HG02840 (cell line): ENCODE results near the gene DIP2B.

Experiments used
- ATAC-seq: cut with Tn5 transposase; IDR thresholded peaks from one replicate; pipeline ENCODE4 v1.9.1; 2021; ENCODE audit warnings: mild to moderate bottlenecking, moderate library complexity, moderate number of reproducible peaks; ENCODE audit not compliant: unreplicated experiment, low FRiP score

The DIP2B gene

GRCh38 chr12:50627491-50627890 lies 122.7 kb downstream of the DIP2B start:
- ATAC-seq, result no peak

DNA sequence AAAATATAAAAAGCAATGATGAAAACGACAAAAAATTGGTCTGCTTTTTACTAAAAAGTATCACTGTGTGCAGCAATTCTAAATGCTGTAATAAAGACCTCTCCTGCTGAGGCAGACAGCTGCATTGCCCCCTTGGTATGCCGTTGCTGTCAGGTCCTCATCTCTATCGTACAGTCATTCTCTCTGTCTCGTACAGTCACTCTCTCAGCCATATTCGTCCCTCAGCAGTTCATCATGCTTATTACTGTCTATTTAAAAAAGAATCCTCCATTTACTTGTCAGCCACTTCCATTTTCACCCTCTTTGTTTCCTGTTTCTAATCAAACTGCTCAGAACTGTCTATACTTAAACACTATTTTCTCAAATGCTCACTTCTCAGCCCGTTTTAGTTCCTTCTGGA lies 123.6 kb downstream of the DIP2B start:
- ATAC-seq, result no peak

DNA sequence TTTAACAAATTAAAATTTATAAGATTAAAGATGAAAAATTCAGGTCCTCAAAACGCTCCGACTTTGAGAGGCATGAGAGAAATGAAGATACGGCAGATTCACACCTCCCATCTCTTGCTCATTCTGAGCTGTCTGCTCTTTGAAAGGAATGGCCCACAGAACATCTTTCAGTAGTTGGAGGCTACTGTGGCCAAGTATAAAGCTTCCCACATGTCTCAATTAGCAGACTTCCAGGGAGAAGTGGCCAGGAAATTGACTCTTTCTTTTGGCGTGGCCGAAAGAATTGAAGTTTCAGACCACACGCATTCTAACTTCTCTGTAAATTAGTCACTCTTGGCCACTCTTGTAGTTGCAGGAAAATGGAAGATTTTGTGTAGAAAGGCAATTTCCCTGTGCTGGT lies 129.2 kb downstream of the DIP2B start:
- ATAC-seq, result no peak

GRCh38 chr12:50634379-50634778 lies 129.6 kb downstream of the DIP2B start:
- ATAC-seq, result no peak

DNA sequence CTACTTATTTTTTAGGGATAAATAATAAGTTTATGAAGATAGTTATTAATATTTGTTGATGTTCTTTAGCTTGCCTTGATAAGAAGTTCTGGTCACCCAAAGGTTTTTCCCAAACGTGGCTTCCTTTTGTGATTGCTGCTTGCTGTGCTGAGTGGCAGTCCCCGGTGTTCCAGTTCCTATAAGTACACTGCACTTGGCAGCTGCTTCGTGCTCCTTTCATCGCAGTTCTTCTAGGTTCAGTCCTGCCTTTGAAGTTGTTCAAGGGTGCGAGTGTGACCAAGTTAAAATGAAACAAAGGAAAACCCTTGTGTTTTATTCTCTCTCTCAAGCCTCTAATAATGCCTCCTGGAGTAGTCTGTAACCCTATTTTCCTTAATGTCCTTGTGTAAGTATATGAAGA lies 130.6 kb downstream of the DIP2B start:
- ATAC-seq, result no peak

- ATAC-seq, result no peak
These were observed 131.1 kb downstream of the DIP2B start for GRCh38 chr12:50635857-50636256.

- no peak for ATAC-seq
These were observed 131.7 kb downstream of the DIP2B start for GRCh38 chr12:50636505-50636904.

- ATAC-seq, result no peak
These were observed 133.2 kb downstream of the DIP2B start for GRCh38 chr12:50637870-50638481.

DNA sequence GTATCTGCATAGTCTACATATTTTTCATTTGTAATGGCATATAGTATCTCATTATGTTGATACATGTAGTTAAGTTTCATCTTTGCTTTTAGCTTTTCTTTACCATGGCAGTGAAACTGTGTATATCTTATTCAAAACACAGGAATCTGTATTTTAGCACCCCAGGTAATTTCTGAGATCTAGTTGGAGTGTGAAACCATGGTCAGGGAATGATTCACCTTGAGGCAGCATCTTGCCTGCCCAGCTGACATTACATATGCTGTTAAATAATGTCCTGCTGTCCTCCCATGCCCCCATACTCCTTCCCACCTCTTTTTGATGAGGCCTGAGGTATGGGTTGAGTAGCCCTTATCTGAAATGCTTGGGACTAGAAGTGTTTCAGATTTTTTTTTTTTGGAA lies 133.7 kb downstream of the DIP2B start:
- no peak for ATAC-seq

GRCh38 chr12:50639721-50640120 lies 134.9 kb downstream of the DIP2B start:
- ATAC-seq, result no peak

- no peak for ATAC-seq
These were observed 135.6 kb downstream of the DIP2B start for GRCh38 chr12:50640321-50640939.

DNA sequence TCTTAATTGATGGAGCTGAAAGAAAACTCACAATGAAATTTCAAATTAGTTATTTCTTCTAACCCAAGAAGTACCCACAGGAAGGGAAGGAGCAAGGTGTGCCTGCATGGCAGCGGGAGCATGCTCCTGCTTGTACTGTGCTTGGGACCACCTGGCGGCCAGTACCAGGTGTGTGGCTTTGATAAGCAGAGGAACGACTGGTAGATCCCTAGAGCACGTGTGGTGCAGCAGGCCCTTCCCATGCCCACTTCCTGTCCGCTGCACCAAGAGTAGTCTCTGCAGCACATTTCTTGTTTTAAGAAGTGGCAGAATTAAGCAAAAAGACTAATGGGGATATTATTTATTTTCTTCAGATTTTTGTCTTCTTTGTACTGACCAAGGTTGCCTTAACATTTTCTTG lies 136.8 kb downstream of the DIP2B start:
- ATAC-seq, result no peak

DNA sequence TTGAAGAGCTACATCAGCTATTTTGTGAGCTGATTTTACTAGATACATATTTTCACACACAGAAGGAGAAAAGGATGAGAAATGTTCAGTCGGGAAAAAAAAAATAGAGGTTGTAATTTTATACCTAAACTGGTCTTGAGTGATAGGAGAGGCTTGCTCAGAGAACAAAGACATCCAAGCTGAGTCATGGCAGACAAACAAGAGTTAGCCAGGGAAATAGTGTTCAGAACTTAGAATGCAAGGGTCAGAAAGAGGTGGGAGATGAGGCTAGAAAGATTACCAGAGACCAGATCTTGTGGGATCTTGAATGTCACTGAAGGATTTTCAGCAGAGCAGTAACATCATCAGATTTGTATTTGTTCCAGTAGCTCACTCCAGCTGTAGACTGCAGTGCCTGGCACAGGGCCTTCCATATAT lies 137.3 kb downstream of the DIP2B start:
- ATAC-seq, result no peak

DNA sequence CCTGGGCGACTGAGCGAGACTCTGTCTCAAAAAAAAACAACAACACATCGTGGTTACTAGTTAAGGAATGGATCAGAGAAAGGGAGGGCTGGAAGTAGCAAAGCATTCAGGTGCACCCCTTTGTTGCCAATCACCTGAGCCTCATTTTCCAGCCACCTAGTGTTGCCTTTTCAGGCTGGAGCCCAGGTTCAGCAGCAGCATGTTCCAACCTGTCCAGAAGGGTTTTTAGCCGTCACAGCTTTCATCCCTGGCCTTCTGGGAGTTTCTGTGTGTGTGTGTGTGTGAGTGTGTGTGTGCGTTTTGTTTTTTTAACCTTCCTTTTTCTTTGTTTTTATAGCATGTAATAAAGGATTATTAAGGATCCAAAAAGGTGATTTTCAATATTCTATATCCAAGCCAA lies 138.0 kb downstream of the DIP2B start:
- ATAC-seq, result no peak

DNA sequence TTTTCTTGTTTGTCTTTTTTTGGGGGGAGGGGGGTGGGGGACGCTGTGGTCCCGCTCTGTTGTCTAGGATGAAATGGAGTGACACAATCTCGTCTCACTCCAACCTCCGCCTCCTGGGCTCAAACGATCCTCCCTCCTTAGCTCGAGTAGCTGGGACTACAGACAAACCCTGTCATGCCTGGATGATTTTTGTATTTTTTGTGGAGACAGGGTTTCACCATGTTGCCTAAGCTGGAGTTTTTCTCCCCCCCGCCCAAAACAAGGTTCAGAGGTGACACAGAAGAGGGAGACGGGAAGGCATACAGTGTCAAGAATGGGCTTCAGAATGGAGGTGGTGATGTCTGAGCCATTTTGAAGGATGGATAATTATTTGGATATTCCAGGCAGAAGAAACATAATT lies 142.2 kb downstream of the DIP2B start:
- ATAC-seq, result no peak

GRCh38 chr12:50647479-50647878 lies 142.7 kb downstream of the DIP2B start:
- no peak for ATAC-seq

DNA sequence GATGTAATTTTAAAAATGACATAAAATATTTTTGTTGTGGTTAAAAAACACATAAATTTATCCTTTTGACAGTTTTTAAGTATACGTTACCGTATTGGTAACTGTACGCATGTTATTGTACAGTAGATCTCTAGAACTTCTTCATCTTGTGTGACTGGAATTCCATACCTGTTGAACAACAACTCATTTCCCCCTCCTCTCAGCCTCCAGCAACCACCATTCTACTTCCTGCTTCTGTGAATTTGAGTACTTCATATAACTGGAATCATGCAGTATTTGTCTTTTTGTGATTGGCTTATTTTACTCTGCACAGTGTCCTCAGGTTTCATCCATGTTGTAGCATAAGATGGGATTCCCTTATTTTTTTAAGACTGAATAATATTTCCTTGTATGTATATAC lies 145.5 kb downstream of the DIP2B start:
- ATAC-seq, result no peak

DNA sequence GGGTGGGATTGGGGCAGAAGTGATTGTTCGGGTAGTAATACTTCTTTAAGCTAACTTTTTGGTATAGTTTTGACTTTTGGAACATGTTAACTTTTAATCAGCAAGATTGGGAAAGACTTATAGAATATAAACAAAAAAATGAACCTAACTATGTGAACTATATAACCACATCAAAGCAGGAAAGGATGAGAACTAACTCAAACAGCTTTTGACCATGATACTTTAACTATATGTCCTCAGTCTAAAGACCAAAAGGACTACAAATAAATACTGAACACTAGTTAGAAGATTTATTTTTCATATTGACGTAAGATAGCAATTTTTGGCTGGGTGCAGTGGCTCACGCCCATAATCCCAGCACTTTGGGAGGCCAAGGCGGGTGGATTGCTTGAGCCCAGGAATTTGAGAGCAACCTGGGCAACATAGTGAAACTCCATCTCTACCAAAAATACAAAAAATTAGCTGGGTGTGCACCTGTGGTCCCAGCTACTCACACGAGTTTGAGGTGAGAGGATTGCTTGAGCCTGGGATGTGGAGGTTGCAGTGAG lies 150.7 kb downstream of the DIP2B start:
- no peak for ATAC-seq

DNA sequence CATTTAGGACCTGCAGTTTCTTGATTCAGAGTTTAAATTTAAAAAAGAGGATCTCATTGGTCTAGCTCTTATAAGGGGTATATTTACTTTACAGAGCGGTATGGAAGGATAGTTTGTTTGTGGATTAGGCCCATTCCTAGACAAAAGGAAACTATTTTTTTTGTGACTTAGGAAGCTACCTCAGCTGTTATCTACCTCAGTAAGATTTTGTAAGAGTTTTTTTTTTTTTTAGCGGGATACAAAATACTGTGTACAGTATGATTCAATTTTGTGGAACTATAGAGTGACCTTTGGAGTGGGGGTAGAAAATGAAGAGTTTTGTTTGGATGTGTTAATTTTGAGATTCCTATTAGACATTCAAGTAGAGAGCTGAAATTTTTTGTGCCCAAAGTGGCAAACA lies 154.5 kb downstream of the DIP2B start:
- no peak for ATAC-seq

- ATAC-seq, result no peak
These were observed 155.1 kb downstream of the DIP2B start for GRCh38 chr12:50659690-50660424.

- ATAC-seq, result no peak
These were observed 155.6 kb downstream of the DIP2B start for GRCh38 chr12:50660425-50660822.
